Peyer's patch (tissue), 4 donors: Measurements from ENCODE around the gene PSRC1. TPM values are rescaled to one million over a fixed set of nuclear protein-coding genes. Genes with fewer than 3 reads are reported as not detected.

Experiments used
- DNase-seq, 3 donors: peaks; one replicate each; pipeline ENCODE4 v3.0.0-alpha.2; 2017 to 2019
- H3K27ac ChIP-seq, 4 donors: fragments of 200-600 bp; sonication (generic); one replicate each; pipeline ENCODE4 v1.5.1; 2016 to 2019
- H3K27me3 ChIP-seq, 2 donors: fragments of 200-600 bp; sonication (generic); one replicate each; pipeline ENCODE4 v1.5.1; 2019
- H3K36me3 ChIP-seq, 3 donors: fragments of 200-600 bp; sonication (generic); one replicate each; pipeline ENCODE4 v1.5.1; 2016 to 2019
- H3K4me1 ChIP-seq, 4 donors: fragments of 200-600 bp; sonication (generic); one replicate each; pipeline ENCODE4 v1.5.1; 2016 to 2019
- H3K4me3 ChIP-seq, 4 donors: fragments of 200-600 bp; sonication (generic); 1 replicate in 3 of 4; 2 replicates in 1 of 4; pipeline ENCODE4 v1.5.1; 2016 to 2019; ENCODE audit warnings: mild to moderate bottlenecking in 1 of 4
- H3K9me3 ChIP-seq, 4 donors: fragments of 200-600 bp; sonication (generic); one replicate each; pipeline ENCODE4 v1.5.1; 2016 to 2019; ENCODE audit warnings: mild to moderate bottlenecking in 1 of 4
- CTCF ChIP-seq, 6 experiments: fragments of 450-650 bp in 4 of 6; fragments of 200-600 bp in 2 of 6; sonication (generic) in 1 of 6; IDR thresholded peaks; one replicate each; pipeline ENCODE4 v1.5.1; 2017 to 2019; ENCODE audit warnings: antibody characterized with exemption in 6 of 6, mild to moderate bottlenecking in 3 of 6, moderate library complexity in 1 of 6
- POLR2A ChIP-seq, 2 donors: fragments of 450-650 bp; IDR thresholded peaks; one replicate each; pipeline ENCODE4 v1.5.1; 2017; ENCODE audit warnings: antibody characterized with exemption in 2 of 2, mild to moderate bottlenecking in 2 of 2, moderate library complexity in 2 of 2
- total RNA-seq, 4 donors: library from RNA; depleted of rRNA; stranded (reverse); fragments of >200 nt; gene quantifications; one replicate each; pipeline ENCODE4 v1.1.0, GENCODE V29; 2016

PSRC1 gene
- total RNA-seq, 4 donors from 2014 or later = 3.5 to 8.3 (median 4.5) TPM

DNA sequence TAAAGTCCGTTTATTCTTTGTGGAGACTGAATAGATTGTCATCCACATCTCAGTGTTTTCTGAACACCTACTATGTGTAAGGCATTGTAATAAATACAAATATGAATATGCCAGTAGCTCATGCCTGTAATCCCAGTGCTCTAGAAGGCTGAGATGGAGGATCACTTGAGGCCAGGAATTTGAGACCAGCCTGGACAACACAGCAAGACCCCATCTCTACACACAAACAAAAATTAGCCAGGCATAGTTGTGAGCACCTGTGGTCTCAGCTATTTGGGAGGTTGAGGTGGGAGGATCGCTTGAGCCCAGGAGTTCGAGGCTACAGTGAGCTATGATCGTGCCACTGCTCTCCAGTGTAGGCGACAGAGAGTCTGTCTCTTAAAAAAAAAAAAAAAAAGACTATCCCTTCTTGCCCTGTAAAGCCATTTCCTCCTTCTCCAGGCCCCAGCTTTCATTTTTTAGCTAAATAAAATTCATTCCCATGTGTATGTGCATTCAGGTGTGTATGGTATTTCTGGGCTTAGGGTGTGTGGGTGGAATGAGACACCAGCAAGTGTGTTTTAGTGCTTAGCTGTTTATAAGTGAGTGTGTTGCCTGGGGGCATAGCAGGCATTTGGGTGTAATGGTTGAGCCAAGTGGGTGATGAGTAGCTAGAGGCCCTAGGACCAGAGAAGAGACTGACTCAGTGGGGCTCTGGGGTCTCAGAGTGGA lies 25.8 kb downstream of the PSRC1 start:
- Histone ChIP-seq H3K4me1 (peaks cover 0 to 20% (median 0%) of the 10 kb centered on the region in 4 donors), H3K27ac (no peak overlapping the region), H3K4me3 (no peak overlapping the region), H3K27me3 (no peaks in the 10 kb centered on the region), H3K36me3 (no peaks in the 10 kb centered on the region), H3K9me3 (no peaks in the 10 kb centered on the region)
- no peak for DNase-seq
- TF ChIP-seq POLR2A (IDR thresholded peaks at IDR 0.05) = no peak
- TF ChIP-seq CTCF (IDR thresholded peaks at IDR 0.05) = no peak

- H3K36me3 ChIP-seq = no peaks in the 10 kb centered on the region
- no peaks in the 10 kb centered on the region for H3K27me3 ChIP-seq
- peaks cover 0 to 20% (median 0%) of the 10 kb centered on the region in 4 donors for H3K4me1 ChIP-seq
- H3K27ac ChIP-seq = no peak overlapping the region
- no peak for DNase-seq
- no peak overlapping the region for H3K4me3 ChIP-seq
- H3K9me3 ChIP-seq = no peaks in the 10 kb centered on the region
- TF ChIP-seq CTCF (IDR thresholded peaks at IDR 0.05) (no peak), POLR2A (IDR thresholded peaks at IDR 0.05) (no peak)
Observed at GRCh38 chr1:109256085-109256484, 26.9 kb downstream of the PSRC1 start.

GRCh38 chr1:109255678-109256077 lies 27.3 kb downstream of the PSRC1 start:
- TF ChIP-seq CTCF (IDR thresholded peaks at IDR 0.05) (no peak), POLR2A (IDR thresholded peaks at IDR 0.05) (no peak)
- Histone ChIP-seq H3K36me3 (no peaks in the 10 kb centered on the region), H3K4me3 (no peak overlapping the region)

GRCh38 chr1:109255097-109255651 lies 27.8 kb downstream of the PSRC1 start:
- H3K4me3 ChIP-seq = no peak overlapping the region
- H3K4me1 ChIP-seq = peaks cover 0 to 26% (median 3%) of the 10 kb centered on the region in 4 donors
- TF ChIP-seq CTCF (IDR thresholded peaks at IDR 0.05) (no peak), POLR2A (IDR thresholded peaks at IDR 0.05) (no peak)
- H3K9me3 ChIP-seq = no peaks in the 10 kb centered on the region
- H3K36me3 ChIP-seq = no peaks in the 10 kb centered on the region
- H3K27me3 ChIP-seq = no peaks in the 10 kb centered on the region
- DNase-seq = no peak
- H3K27ac ChIP-seq = no peak overlapping the region

More at GRCh38 chr1:109255678-109256077, 27.3 kb downstream of the PSRC1 start:
- no peaks in the 10 kb centered on the region for H3K9me3 ChIP-seq
- no peak for DNase-seq
- H3K4me1 ChIP-seq = peaks cover 0 to 20% (median 0%) of the 10 kb centered on the region in 4 donors
- H3K27ac ChIP-seq = no peak overlapping the region
- no peaks in the 10 kb centered on the region for H3K27me3 ChIP-seq

GRCh38 chr1:109254621-109255096 lies 28.3 kb downstream of the PSRC1 start:
- Histone ChIP-seq H3K4me3 (no peak overlapping the region), H3K9me3 (no peaks in the 10 kb centered on the region), H3K27ac (no peak overlapping the region), H3K27me3 (no peaks in the 10 kb centered on the region), H3K36me3 (no peaks in the 10 kb centered on the region), H3K4me1 (peaks cover 0 to 30% (median 7%) of the 10 kb centered on the region in 4 donors)
- no peak for DNase-seq
- TF ChIP-seq CTCF (IDR thresholded peaks at IDR 0.05) (no peak), POLR2A (IDR thresholded peaks at IDR 0.05) (no peak)
